Endometrial microvascular endothelial cells (primary cell): ENCODE measurements around the gene GSPT1. TPM values are rescaled to one million over a fixed set of nuclear protein-coding genes. Genes with fewer than 3 reads are reported as not detected.

Experiments used
- in situ Hi-C: cut with HindIII; loops from 2 replicates; pipeline ENCODE4 v1.10.0; 2017; ENCODE audit warnings: low sequenced_read_pairs, low pct_unique_long_range_greater_than_20kb; ENCODE audit errors: inconsistent ontology term
- total RNA-seq: library from RNA; depleted of rRNA; stranded (reverse); fragments of >200 nt; gene quantifications from one replicate; pipeline ENCODE4 v1.2.3, GENCODE V29; 2015; ENCODE audit errors: inconsistent ontology term

The GSPT1 gene
- total RNA-seq, 1 donor from 2014 or later: 153 TPM

GRCh38 chr16:11914210-11915113 lies 1.3 kb downstream of the GSPT1 start:
- in situ Hi-C loops: loop anchor here (25.0 kb wide), 1 partner anchor 98 kb away; no protein-coding TSS in a partner anchor

DNA sequence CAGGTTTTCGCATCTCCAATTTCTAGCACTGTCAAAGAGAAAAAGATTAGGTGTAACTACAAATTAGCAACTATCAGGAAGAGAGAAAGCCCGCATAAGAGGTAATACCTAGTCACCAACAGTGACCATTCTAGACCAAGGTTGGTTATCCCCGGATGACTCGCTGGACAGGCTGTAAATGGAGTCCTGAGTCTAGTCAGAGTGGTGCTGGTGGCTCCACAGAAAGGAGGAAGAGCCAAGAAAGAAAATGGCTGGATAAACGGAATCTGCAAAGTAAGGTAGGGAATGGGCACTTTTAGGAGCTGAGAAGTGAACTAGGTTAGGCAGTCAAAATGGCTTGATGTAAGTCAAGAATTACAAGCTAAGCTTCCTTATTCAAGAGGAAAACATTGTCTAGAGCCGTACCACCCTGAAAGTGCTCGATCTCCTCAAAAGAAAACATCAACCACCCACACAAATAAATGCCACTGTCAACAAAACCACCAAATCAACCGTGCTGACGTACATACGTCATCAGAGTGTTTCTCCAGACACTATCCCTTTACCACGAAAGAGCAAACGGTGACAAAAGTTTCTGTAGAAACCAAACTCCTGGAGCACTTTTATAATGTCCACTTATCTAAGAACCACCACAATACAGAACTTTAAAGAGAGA lies 2.2 kb downstream of the GSPT1 start:
- in situ Hi-C loops: loop anchor here (25.0 kb wide), 1 partner anchor 99 kb away; no protein-coding TSS in a partner anchor

DNA sequence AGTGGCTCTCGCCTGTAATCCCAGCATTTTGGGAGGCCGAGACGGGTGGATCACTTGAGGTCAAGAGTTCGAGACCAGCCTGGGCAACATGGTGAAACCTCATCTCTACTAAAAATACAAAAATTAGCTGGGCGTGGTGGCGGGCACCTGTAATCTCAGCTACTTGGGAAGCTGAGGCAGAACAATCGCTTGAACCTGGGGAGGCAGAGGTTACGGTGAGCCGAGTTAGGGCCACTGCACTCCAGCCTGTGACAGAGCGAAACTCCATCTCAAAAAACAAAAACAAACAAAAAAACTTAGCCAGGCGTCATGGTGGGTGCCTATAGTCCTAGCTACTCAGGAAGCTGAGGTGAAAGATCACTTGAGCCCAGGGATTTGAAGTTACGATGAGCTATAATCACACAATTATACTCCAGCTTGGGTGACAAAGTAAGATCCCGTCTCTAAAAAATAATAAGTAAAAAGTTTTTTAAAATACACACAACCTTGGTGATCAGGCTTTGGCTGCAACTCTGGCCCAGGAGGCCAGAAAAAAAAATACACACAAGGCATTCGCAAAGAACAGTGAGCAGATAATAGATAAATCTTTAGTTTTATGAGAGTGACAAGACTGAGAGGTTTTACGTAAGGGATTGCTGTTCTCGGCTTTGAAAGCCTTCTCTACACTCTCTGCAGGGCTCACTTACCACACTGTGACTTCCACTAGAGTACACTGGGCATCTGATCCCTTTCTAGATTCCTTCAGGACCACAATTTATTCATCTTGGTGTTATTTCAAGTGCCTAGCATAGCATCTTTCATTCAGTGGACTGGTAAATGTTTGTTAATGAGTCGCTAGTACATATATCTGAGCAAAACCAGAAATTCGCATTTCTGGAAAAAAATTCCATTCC lies 5.9 kb downstream of the GSPT1 start:
- in situ Hi-C loops: loop anchor here (25.0 kb wide), 1 partner anchor 102 kb away; no protein-coding TSS in a partner anchor

DNA sequence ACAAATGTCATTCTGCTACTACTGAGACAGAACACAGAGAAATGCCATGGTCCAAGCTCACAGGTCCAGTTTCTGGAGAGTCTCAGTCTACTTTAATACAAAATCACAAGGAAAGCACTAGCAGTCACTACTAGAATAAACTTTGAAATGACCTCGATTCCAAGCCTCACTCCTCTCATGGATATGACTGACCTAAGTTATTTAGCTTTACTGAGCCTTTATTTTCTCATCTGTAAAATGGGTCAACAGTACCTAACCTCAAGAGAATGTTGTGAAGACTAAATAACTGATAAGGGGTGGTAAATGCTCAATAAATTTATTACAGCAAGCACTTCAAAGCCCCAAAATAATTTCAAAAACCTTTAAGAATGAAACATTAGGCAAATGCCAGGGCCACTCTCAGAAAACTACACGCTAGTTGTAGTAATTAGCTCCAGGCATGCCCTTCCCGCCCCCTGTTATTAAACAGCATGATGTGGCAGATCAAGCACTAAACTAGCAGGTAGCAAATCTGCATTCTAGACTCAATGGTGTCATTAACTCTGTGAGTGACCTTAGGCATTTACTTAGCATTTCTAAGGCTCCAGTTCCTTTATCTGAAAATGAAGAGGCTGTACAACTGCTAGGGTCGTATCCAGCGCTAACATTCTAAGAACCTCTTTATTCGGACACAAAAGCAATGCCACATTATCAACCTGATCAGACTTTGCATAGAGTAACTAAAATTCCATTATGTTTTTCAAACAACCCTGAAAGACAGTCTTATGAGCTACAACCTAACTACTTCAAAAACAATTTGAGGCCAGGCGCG lies 8.4 kb downstream of the GSPT1 start:
- in situ Hi-C loops: loop anchor here (25.0 kb wide), 1 partner anchor 105 kb away; no protein-coding TSS in a partner anchor

DNA sequence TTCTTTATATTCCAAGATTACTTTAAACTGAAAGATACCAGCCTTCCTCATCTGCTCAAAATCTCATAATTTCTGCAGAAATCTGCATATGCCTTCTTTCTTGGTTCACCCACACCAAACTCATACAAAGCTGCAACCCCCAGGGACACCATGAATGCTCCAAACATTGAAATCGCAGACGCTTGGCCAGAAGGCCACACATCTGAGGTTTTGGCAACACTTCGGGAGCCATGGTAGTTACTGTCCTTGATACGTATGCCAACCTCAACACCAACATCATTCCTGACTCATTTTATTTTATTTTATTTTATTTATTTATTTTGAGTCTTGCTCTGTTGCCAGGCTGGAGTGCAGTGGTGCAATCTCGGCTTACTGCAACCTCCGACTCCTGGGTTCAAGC lies 11.8 kb downstream of the GSPT1 start:
- in situ Hi-C loops: loop anchor here (25.0 kb wide), 1 partner anchor 108 kb away; no protein-coding TSS in a partner anchor

- in situ Hi-C loops: loop anchor here (25.0 kb wide), 1 partner anchor 111 kb away; no protein-coding TSS in a partner anchor
Measured at GRCh38 chr16:11901091-11901490, 14.7 kb downstream of the GSPT1 start.

GRCh38 chr16:11896486-11897176 lies 19.1 kb downstream of the GSPT1 start:
- in situ Hi-C loops: no loop called here

GRCh38 chr16:11893571-11893970 lies 22.2 kb downstream of the GSPT1 start:
- in situ Hi-C loops: no loop called here

DNA sequence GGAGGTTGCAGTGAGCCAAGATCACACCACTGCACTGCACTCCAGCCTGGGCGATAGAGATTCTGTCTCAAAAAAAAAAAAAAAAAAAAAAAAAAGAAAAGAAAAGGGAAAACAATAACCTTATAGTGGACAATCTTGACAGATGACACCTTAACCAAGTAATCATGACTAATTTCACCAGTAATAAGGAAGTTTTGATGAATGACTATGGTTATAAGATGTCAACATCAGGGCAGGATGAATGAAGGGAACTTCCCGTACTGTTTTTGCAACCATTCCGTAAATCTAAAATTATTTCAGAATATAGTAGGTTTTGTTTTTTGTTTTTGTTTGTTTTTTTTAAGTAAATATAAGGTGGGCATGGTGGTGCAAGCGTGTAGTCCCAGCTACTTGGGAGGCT lies 23.0 kb downstream of the GSPT1 start:
- in situ Hi-C loops: no loop called here

DNA sequence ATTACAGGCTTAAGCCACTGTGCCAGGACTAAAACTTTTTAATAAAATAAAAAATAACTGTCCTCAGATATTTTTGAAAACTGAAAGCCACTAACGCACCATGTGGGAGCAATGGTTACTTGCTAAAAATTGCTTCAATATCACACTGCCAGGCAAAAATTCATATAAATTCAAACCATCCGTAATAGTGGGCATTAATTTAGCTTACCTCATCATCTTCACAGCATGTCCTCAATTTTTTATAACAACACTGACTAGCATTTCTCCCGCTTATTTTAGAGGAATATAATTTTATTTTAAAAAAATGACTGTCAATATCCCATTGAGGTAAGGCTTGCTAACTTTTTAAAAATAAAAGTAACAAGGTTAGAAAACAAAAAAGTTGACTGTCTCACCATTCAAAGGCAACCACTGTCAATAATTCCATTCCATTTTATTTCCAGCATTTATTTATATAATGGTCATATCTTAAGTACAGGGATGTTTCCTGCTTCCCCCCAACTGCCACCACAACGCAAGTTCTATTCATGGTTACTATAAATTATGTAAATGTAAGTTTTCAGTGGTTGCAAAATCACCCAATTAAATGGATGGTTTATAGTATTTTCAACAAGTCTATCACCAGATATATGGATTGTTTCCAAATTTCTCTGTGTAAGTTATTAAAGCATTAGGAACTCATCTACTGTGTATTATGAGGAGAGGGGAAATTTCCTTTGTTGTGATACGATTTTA lies 25.4 kb downstream of the GSPT1 start:
- in situ Hi-C loops: no loop called here

DNA sequence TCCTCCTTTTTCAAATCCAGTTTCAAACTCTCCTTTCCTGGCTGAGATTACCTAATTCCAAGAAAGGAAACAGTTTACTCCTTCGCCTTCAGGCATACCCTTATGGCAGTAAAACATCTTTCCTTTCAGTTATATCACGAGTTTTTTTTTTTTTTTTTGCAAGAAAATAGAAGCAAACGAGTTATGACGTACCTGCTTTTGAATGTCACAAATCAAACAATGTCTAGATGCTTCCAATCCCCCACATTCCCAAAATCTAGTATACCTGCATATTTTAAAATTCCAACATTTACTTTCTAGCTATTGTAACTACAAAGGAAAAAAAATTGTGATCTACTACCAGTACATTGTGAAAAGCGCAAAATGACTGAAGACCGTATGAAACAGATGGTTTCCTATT lies 28.9 kb downstream of the GSPT1 start:
- in situ Hi-C loops: no loop called here

DNA sequence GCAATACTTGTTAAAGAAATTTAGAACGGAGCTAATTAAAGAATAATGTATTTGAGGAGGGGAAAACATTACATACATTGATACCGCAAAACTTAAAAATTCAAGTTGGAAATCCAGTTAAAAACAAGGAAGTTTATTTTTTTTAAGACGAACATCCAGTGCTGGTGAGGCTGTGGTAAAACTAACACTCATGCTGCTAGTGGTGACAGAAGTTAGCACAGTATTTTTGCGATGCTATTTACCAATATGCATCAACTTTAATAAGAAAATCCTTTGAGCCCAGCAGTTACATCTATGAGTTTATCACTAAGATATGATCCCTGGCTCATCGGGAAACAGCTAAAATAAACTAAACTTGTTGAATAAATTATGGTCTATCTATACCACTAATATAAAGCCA lies 31.7 kb downstream of the GSPT1 start:
- in situ Hi-C loops: no loop called here

DNA sequence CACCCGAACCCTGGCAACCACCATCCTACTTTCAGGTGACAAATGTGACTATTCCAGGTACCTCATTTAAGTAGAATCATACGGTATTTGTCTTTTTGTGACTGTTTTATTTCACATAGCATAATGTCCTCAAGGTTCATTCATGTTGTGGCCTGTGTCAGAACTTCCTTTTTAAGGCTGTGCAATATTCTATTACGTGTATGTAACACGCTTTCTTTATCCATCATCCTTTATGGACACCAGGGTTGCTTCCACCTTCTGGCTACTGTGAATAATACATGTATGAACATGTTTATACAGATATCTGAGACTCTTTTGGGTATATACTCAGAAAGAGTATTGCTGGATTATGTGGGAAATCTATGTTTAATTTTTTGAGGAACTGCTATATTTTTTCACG lies 35.7 kb downstream of the GSPT1 start:
- in situ Hi-C loops: no loop called here

DNA sequence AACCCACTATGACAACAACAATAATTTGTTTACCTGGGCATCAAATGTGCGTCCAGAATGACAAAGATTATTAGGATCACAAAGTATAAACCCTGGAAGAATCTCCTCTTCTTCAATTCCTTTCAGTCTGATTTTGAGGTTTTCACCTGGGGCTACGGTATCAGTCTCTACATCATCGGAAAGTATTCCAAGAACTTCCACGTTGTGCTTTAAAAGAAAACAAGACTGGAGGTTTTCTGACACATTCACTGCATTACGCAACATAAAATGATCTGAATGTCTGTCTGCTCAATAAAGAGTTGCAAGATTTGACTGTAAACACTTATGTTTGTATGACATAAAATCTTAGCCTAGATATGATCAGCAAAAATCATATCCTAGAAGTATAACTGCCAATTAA lies 38.4 kb downstream of the GSPT1 start:
- in situ Hi-C loops: no loop called here

GRCh38 chr16:11876306-11876705 lies 39.5 kb downstream of the GSPT1 start:
- in situ Hi-C loops: no loop called here

GRCh38 chr16:11875721-11876120 lies 40.0 kb downstream of the GSPT1 start:
- in situ Hi-C loops: no loop called here

DNA sequence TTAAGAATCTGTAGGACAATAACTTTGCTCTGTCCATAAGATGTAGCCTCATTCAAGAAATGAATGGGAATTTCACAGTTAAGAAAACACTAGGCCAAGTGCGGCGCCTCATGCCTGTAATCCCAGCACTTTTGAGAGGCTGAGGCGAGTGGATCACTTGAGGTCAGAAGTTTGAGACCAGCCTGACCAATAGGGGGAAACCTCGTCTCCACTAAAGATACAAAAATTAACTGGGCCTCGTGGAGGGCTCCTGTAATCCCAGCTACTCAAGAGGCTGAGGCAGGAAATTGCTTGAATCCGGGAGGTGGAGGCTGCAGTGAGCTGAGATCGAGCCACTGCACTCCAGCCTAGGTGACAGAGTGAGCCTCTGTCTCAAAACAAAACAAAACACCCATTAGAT lies 44.6 kb downstream of the GSPT1 start:
- in situ Hi-C loops: no loop called here
